Type B pancreatic cell (in vitro differentiated cells): ENCODE measurements around the gene ZNF850. TPM values are rescaled to one million over a fixed set of nuclear protein-coding genes. Genes with fewer than 3 reads are reported as not detected.
A peak's percentile ranks its signal among the peaks of the same experiment; 100 is the strongest.

ENCODE experiments used
- DNase-seq: peaks from one replicate; pipeline ENCODE4 v3.0.0; 2021; ENCODE audit warnings: mixed read lengths; ENCODE audit not compliant: unreplicated experiment; ENCODE audit errors: extremely low spot score
- H3K27ac Mint-ChIP-seq: 2 replicates; pipeline ENCODE4 v1.8.0; 2021; ENCODE audit warnings: mild to moderate bottlenecking, mixed read lengths
- H3K27me3 Mint-ChIP-seq: 2 replicates; pipeline ENCODE4 v1.8.0; 2021; ENCODE audit warnings: mixed read lengths
- H3K36me3 Mint-ChIP-seq: 2 replicates; pipeline ENCODE4 v1.8.0; 2021; ENCODE audit warnings: mixed read lengths
- H3K4me1 Mint-ChIP-seq: one replicate; pipeline ENCODE4 v1.8.0; 2021; ENCODE audit warnings: mixed read lengths; ENCODE audit not compliant: unreplicated experiment
- H3K4me3 Mint-ChIP-seq: 2 replicates; pipeline ENCODE4 v1.8.0; 2021; ENCODE audit warnings: mild to moderate bottlenecking, mixed read lengths
- H3K9me3 Mint-ChIP-seq: 2 replicates; pipeline ENCODE4 v1.8.0; 2021; ENCODE audit warnings: mixed read lengths
- total RNA-seq: library from RNA; stranded (reverse); gene quantifications from 2 replicates; pipeline ENCODE4 v1.2.1, GENCODE V29; 2021; ENCODE audit warnings: low replicate concordance
- TF ChIP-seq, protein P1 (sequence below): fragments of 200-600 bp; sonication (generic); conservative IDR thresholded peaks from 2 replicates; pipeline ENCODE4 v1.5.0; 2021; ENCODE audit warnings: antibody characterized with exemption, mild to moderate bottlenecking

ZNF850 gene
- total RNA-seq, 1 donor from 2014 or later, result 11.3 TPM

DNA sequence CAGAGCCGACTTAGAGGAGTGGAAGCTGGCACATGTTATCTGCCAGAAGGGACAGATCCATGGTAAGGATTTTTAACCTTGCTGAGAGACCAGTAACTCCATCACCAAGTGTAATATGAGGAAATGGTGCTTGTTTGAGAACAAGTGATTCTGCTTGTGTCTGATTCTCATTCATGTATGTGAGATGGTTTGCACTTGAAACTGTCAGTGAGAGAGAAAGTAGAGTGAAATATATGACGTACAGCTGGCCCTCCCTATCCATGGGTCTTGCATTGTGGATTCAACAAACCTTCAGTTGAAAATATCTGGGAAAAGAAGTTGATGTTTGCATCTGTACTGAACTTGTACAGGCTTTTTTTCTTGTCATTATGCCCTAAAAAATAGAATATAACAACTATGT is 104.0 kb downstream of the ZNF850 start:
- peaks cover 19% of the 10 kb centered on the region for H3K9me3 Mint-ChIP-seq
- TF ChIP-seq, protein P1, sequence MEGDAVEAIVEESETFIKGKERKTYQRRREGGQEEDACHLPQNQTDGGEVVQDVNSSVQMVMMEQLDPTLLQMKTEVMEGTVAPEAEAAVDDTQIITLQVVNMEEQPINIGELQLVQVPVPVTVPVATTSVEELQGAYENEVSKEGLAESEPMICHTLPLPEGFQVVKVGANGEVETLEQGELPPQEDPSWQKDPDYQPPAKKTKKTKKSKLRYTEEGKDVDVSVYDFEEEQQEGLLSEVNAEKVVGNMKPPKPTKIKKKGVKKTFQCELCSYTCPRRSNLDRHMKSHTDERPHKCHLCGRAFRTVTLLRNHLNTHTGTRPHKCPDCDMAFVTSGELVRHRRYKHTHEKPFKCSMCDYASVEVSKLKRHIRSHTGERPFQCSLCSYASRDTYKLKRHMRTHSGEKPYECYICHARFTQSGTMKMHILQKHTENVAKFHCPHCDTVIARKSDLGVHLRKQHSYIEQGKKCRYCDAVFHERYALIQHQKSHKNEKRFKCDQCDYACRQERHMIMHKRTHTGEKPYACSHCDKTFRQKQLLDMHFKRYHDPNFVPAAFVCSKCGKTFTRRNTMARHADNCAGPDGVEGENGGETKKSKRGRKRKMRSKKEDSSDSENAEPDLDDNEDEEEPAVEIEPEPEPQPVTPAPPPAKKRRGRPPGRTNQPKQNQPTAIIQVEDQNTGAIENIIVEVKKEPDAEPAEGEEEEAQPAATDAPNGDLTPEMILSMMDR, result no peak
- DNase-seq, result no peak
- peaks cover 31% of the 10 kb centered on the region for H3K4me1 Mint-ChIP-seq
- no peaks in the 10 kb centered on the region for H3K27me3 Mint-ChIP-seq
- peak overlapping the region; percentile 56 for H3K4me3 Mint-ChIP-seq
- peaks cover 56% of the 10 kb centered on the region for H3K36me3 Mint-ChIP-seq
- H3K27ac Mint-ChIP-seq, result peak overlapping the region; percentile 23

DNA sequence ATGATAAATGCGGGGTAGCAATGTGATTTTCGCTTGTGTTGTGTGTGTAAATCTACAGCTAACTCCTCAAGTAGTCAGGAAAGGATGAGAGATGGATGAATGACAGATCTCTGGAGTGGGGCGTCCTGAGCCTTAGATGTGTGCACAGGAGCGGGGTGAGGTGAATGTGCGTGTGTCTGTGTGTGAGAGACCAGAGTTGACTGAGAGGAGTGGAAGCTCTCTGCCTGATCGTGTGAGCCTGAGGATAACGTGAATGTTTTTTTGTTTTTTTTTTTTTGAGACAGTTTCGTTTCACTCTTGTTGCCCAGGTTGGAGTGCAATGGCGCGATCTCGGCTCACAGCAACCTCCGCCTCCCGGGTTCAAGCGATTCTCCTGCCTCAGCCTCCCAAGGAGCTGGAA is 106.8 kb downstream of the ZNF850 start:
- H3K36me3 Mint-ChIP-seq, result peaks cover 61% of the 10 kb centered on the region
- H3K27ac Mint-ChIP-seq, result peak overlapping the region; percentile 89
- peaks cover 19% of the 10 kb centered on the region for H3K9me3 Mint-ChIP-seq
- no peak for DNase-seq
- TF ChIP-seq, protein P1, result no peak
- H3K27me3 Mint-ChIP-seq, result no peaks in the 10 kb centered on the region
- peak overlapping the region; percentile 100 for H3K4me3 Mint-ChIP-seq
- H3K4me1 Mint-ChIP-seq, result peaks cover 31% of the 10 kb centered on the region

Other genes starting within 250 kb of the ZNF850 start
- 27.8 and 35.7 TPM in 2 replicates for gene ZNF260, start 244.5 kb downstream of the ZNF850 start, total RNA-seq
- gene ZNF529, start 199.5 kb downstream of the ZNF850 start, total RNA-seq, result 19.3 and 23.9 TPM in 2 replicates
- gene ZNF382, start 167.5 kb downstream of the ZNF850 start, total RNA-seq, result 9.5 and 17.5 TPM in 2 replicates
- 9.8 and 11.3 TPM in 2 replicates for gene ZNF461, start 106.0 kb downstream of the ZNF850 start, total RNA-seq
- 10.4 and 12.3 TPM in 2 replicates for gene ZNF567, start 85.2 kb downstream of the ZNF850 start, total RNA-seq
- gene ZNF790, start 65.6 kb upstream of the ZNF850 start, total RNA-seq, result 10.0 and 10.1 TPM in 2 replicates
- 10.9 and 12.5 TPM in 2 replicates for gene ZNF345, start 78.1 kb upstream of the ZNF850 start, total RNA-seq
- gene ZNF829, start 143.5 kb upstream of the ZNF850 start, total RNA-seq, result 3.6 and 3.7 TPM in 2 replicates
- gene ZNF568, start 143.5 kb upstream of the ZNF850 start, total RNA-seq, result 7.0 and 10.5 TPM in 2 replicates